ENCODE results near the gene ATG7. TPM values are rescaled to one million over a fixed set of nuclear protein-coding genes. Genes with fewer than 3 reads are reported as not detected.
A peak's percentile ranks its signal among the peaks of the same experiment; 100 is the strongest.

Gene ATG7
- total RNA-seq, 5 donors from 2014 or later (not counting 1 experiment from before 2014, with no cell fraction given), result 29.0 to 39.3 (median 37.4) TPM

GRCh38 chr3:11323813-11324212, 51.6 kb downstream of the ATG7 start:
- ATAC-seq (replicated peaks in 1 of 4), result no peak
- Mint-ChIP-seq H3K27ac (no peak overlapping the region), H3K4me1 (no peaks in the 10 kb centered on the region), H3K9me3 (no peaks in the 10 kb centered on the region), H3K4me3 (no peak overlapping the region), H3K27me3 (no peaks in the 10 kb centered on the region), H3K36me3 (peaks cover 43% of the 10 kb centered on the region)
- H3K27me3 ChIP-seq (replicated peaks in 1 of 2; ENCODE audit: control insufficient read depth in 2 of 2, extremely low read depth in 1 of 2, insufficient read depth in 2 of 2, low read length in 1 of 2), result no peaks in the 10 kb centered on the region
- no peaks in the 10 kb centered on the region for H3K9me3 ChIP-seq
- H3K4me1 ChIP-seq (ENCODE audit: control insufficient read depth in 1 of 2, extremely low read depth in 1 of 2, insufficient read depth in 2 of 2, low read length in 2 of 2), result no peaks in the 10 kb centered on the region
- no peak for DNase-seq
- ChIA-PET CTCF (interaction anchor here in 1 of 2 donors (1.1 kb wide), 1 partner anchor 25 kb away, joined by 3 read pairs; no protein-coding TSS in a partner anchor), POLR2A (no interaction called here)
- H3K36me3 ChIP-seq (ENCODE audit: control insufficient read depth in 2 of 2, extremely low read depth in 1 of 2, insufficient read depth in 1 of 2, low read length in 1 of 2), result peaks cover 3 to 54% of the 10 kb centered on the region in 2 donors
- H3K27ac ChIP-seq (ENCODE audit: low read length), result no peak overlapping the region
- no peak overlapping the region for H3K4me3 ChIP-seq (ENCODE audit: control insufficient read depth in 1 of 2, extremely low read depth in 1 of 2, low read length in 1 of 2)
- no CpG with 5 or more reads among the region's 3 CpGs for WGBS (ENCODE audit: insufficient coverage)

- H3K4me1 Mint-ChIP-seq, result no peaks in the 10 kb centered on the region
- no peaks in the 10 kb centered on the region for H3K27me3 Mint-ChIP-seq
- ChIA-PET CTCF (interaction anchor here in 1 of 2 donors (0.6 kb wide), 1 partner anchor 91 kb away, joined by 4 read pairs; no protein-coding TSS in a partner anchor), POLR2A (interaction anchor here in 1 of 2 donors (0.6 kb wide), 1 partner anchor 46 kb away, joined by 6 read pairs; no protein-coding TSS in a partner anchor)
- Histone ChIP-seq H3K27ac (ENCODE audit: low read length) (no peak overlapping the region), H3K4me1 (ENCODE audit: control insufficient read depth in 1 of 2, extremely low read depth in 1 of 2, insufficient read depth in 2 of 2, low read length in 2 of 2) (no peaks in the 10 kb centered on the region), H3K36me3 (ENCODE audit: control insufficient read depth in 2 of 2, extremely low read depth in 1 of 2, insufficient read depth in 1 of 2, low read length in 1 of 2) (peaks cover 7 to 34% of the 10 kb centered on the region in 2 donors), H3K27me3 (replicated peaks in 1 of 2; ENCODE audit: control insufficient read depth in 2 of 2, extremely low read depth in 1 of 2, insufficient read depth in 2 of 2, low read length in 1 of 2) (no peaks in the 10 kb centered on the region), H3K4me3 (ENCODE audit: control insufficient read depth in 1 of 2, extremely low read depth in 1 of 2, low read length in 1 of 2) (no peak overlapping the region), H3K9me3 (no peaks in the 10 kb centered on the region)
- DNase-seq (no peak), ATAC-seq (replicated peaks in 1 of 4) (no peak)
- WGBS (ENCODE audit: insufficient coverage), result 77% methylated on average over 2 of the region's 3 CpGs
- peaks cover 30% of the 10 kb centered on the region for H3K36me3 Mint-ChIP-seq
- no peak overlapping the region for H3K27ac Mint-ChIP-seq
- no peak overlapping the region for H3K4me3 Mint-ChIP-seq
- no peaks in the 10 kb centered on the region for H3K9me3 Mint-ChIP-seq
Observed at GRCh38 chr3:11327619-11328018, 55.4 kb downstream of the ATG7 start.

GRCh38 chr3:11328196-11328945, 56.2 kb downstream of the ATG7 start:
- ATAC-seq (replicated peaks in 1 of 4) (no peak), DNase-seq (no peak)
- no peaks in the 10 kb centered on the region for H3K27me3 Mint-ChIP-seq
- ChIA-PET POLR2A (interaction anchor here in 1 of 2 donors (0.6 kb wide), 1 partner anchor 46 kb away, joined by 6 read pairs; no protein-coding TSS in a partner anchor), CTCF (interaction anchor here in 1 of 2 donors (0.6 kb wide), 1 partner anchor 92 kb away, joined by 4 read pairs; no protein-coding TSS in a partner anchor)
- H3K27ac Mint-ChIP-seq, result no peak overlapping the region
- Histone ChIP-seq H3K4me1 (ENCODE audit: control insufficient read depth in 1 of 2, extremely low read depth in 1 of 2, insufficient read depth in 2 of 2, low read length in 2 of 2) (no peaks in the 10 kb centered on the region), H3K27me3 (replicated peaks in 1 of 2; ENCODE audit: control insufficient read depth in 2 of 2, extremely low read depth in 1 of 2, insufficient read depth in 2 of 2, low read length in 1 of 2) (no peaks in the 10 kb centered on the region), H3K27ac (ENCODE audit: low read length) (no peak overlapping the region), H3K36me3 (ENCODE audit: control insufficient read depth in 2 of 2, extremely low read depth in 1 of 2, insufficient read depth in 1 of 2, low read length in 1 of 2) (peaks cover 5 to 31% of the 10 kb centered on the region in 2 donors), H3K9me3 (no peaks in the 10 kb centered on the region), H3K4me3 (ENCODE audit: control insufficient read depth in 1 of 2, extremely low read depth in 1 of 2, low read length in 1 of 2) (no peak overlapping the region)
- 100% methylated on average over 4 of the region's 10 CpGs for WGBS (ENCODE audit: insufficient coverage)
- no peak overlapping the region for H3K4me3 Mint-ChIP-seq
- peaks cover 29% of the 10 kb centered on the region for H3K36me3 Mint-ChIP-seq
- no peaks in the 10 kb centered on the region for H3K9me3 Mint-ChIP-seq
- H3K4me1 Mint-ChIP-seq, result no peaks in the 10 kb centered on the region

- H3K27ac ChIP-seq (ENCODE audit: low read length), result no peak overlapping the region
- ATAC-seq (replicated peaks in 1 of 4), result no peak
- no peak for DNase-seq
- no peaks in the 10 kb centered on the region for H3K4me1 ChIP-seq (ENCODE audit: control insufficient read depth in 1 of 2, extremely low read depth in 1 of 2, insufficient read depth in 2 of 2, low read length in 2 of 2)
- POLR2A ChIA-PET, result no interaction called here
- Mint-ChIP-seq H3K27ac (no peak overlapping the region), H3K36me3 (peaks cover 25% of the 10 kb centered on the region), H3K4me1 (no peaks in the 10 kb centered on the region), H3K27me3 (no peaks in the 10 kb centered on the region), H3K9me3 (no peaks in the 10 kb centered on the region), H3K4me3 (no peak overlapping the region)
- H3K27me3 ChIP-seq (replicated peaks in 1 of 2; ENCODE audit: control insufficient read depth in 2 of 2, extremely low read depth in 1 of 2, insufficient read depth in 2 of 2, low read length in 1 of 2), result no peaks in the 10 kb centered on the region
- H3K36me3 ChIP-seq (ENCODE audit: control insufficient read depth in 2 of 2, extremely low read depth in 1 of 2, insufficient read depth in 1 of 2, low read length in 1 of 2), result peaks cover 5 to 27% of the 10 kb centered on the region in 2 donors
- CTCF ChIA-PET, result no interaction called here
- no peaks in the 10 kb centered on the region for H3K9me3 ChIP-seq
- WGBS (ENCODE audit: insufficient coverage), result 100% methylated on average over 1 of the region's 2 CpGs
- no peak overlapping the region for H3K4me3 ChIP-seq (ENCODE audit: control insufficient read depth in 1 of 2, extremely low read depth in 1 of 2, low read length in 1 of 2)
Observed at GRCh38 chr3:11329777-11330176, 57.6 kb downstream of the ATG7 start.

GRCh38 chr3:11331101-11331500, 58.9 kb downstream of the ATG7 start:
- Mint-ChIP-seq H3K27ac (peak overlapping the region; percentile 1), H3K27me3 (no peaks in the 10 kb centered on the region), H3K4me3 (no peak overlapping the region), H3K4me1 (peaks cover 0 to 2% (median 0%) of the 10 kb centered on the region in 3 donors), H3K36me3 (peaks cover 26% of the 10 kb centered on the region), H3K9me3 (no peaks in the 10 kb centered on the region)
- ChIA-PET CTCF (interaction anchor here in 1 of 2 donors (0.7 kb wide), 1 partner anchor 92 kb away, joined by 3 read pairs; no protein-coding TSS in a partner anchor), POLR2A (no interaction called here)
- WGBS (ENCODE audit: insufficient coverage), result 33% methylated on average over 1 of the region's 1 CpG
- Histone ChIP-seq H3K27ac (ENCODE audit: low read length) (no peak overlapping the region), H3K4me1 (ENCODE audit: control insufficient read depth in 1 of 2, extremely low read depth in 1 of 2, insufficient read depth in 2 of 2, low read length in 2 of 2) (no peaks in the 10 kb centered on the region), H3K9me3 (no peaks in the 10 kb centered on the region), H3K36me3 (ENCODE audit: control insufficient read depth in 2 of 2, extremely low read depth in 1 of 2, insufficient read depth in 1 of 2, low read length in 1 of 2) (peaks cover 5 to 24% of the 10 kb centered on the region in 2 donors), H3K27me3 (replicated peaks in 1 of 2; ENCODE audit: control insufficient read depth in 2 of 2, extremely low read depth in 1 of 2, insufficient read depth in 2 of 2, low read length in 1 of 2) (no peaks in the 10 kb centered on the region), H3K4me3 (ENCODE audit: control insufficient read depth in 1 of 2, extremely low read depth in 1 of 2, low read length in 1 of 2) (no peak overlapping the region)
- ATAC-seq (replicated peaks in 1 of 4) (no peak), DNase-seq (no peak)

- ATAC-seq (replicated peaks in 1 of 4) (peak; percentile 45 to 72 (median 68)), DNase-seq (peak in 10 of 35 experiments; percentile 4 to 70 (median 10))
- H3K4me1 Mint-ChIP-seq, result peaks cover 0 to 2% (median 0%) of the 10 kb centered on the region in 3 donors
- ChIA-PET POLR2A (no interaction called here), CTCF (interaction anchor here (0.6 to 3.6 kb wide), 16 partner anchors 9 to 1535 kb away, joined by 3 to 34 read pairs (median 4); no protein-coding TSS in a partner anchor)
- H3K4me1 ChIP-seq (ENCODE audit: control insufficient read depth in 1 of 2, extremely low read depth in 1 of 2, insufficient read depth in 2 of 2, low read length in 2 of 2), result no peaks in the 10 kb centered on the region
- no peak overlapping the region for H3K4me3 Mint-ChIP-seq
- 21% methylated on average over 2 of the region's 4 CpGs for WGBS (ENCODE audit: insufficient coverage)
- no peak overlapping the region for H3K27ac ChIP-seq (ENCODE audit: low read length)
- no peaks in the 10 kb centered on the region for H3K27me3 Mint-ChIP-seq
- no peak overlapping the region for H3K4me3 ChIP-seq (ENCODE audit: control insufficient read depth in 1 of 2, extremely low read depth in 1 of 2, low read length in 1 of 2)
- no peaks in the 10 kb centered on the region for H3K9me3 ChIP-seq
- no peak overlapping the region for H3K27ac Mint-ChIP-seq
- no peaks in the 10 kb centered on the region for H3K9me3 Mint-ChIP-seq
- peaks cover 5 to 11% of the 10 kb centered on the region in 2 donors for H3K36me3 ChIP-seq (ENCODE audit: control insufficient read depth in 2 of 2, extremely low read depth in 1 of 2, insufficient read depth in 1 of 2, low read length in 1 of 2)
- no peaks in the 10 kb centered on the region for H3K27me3 ChIP-seq (replicated peaks in 1 of 2; ENCODE audit: control insufficient read depth in 2 of 2, extremely low read depth in 1 of 2, insufficient read depth in 2 of 2, low read length in 1 of 2)
- H3K36me3 Mint-ChIP-seq, result peaks cover 18% of the 10 kb centered on the region
Observed at GRCh38 chr3:11335056-11335608, 62.9 kb downstream of the ATG7 start.

Measured in T-cell (primary cell).